GM12864 (cell line): ENCODE data around the gene TFEB.
A peak's percentile ranks its signal among the peaks of the same experiment; 100 is the strongest.

ENCODE experiments used
- DNase-seq: peaks from one replicate; pipeline ENCODE4 v3.0.0-alpha.2; 2011; ENCODE audit warnings: low read depth
- H3K4me3 ChIP-seq: 2 replicates; pipeline ENCODE4 v1.5.1; 2011; ENCODE audit warnings: mild to moderate bottlenecking, low read depth, low read length, control low read depth
- CTCF ChIP-seq: IDR thresholded peaks from 2 replicates; pipeline ENCODE4 v1.5.1; 2011; ENCODE audit warnings: low read depth, mild to moderate bottlenecking, moderate library complexity, low read length, control low read depth, inconsistent platforms; ENCODE audit errors: missing control alignments

The TFEB gene

GRCh38 chr6:41711323-41712038 lies 23.9 kb downstream of the TFEB start:
- no peak for TF ChIP-seq CTCF
- no peak overlapping the region for H3K4me3 ChIP-seq
- no peak for DNase-seq

GRCh38 chr6:41709375-41709774 lies 26.0 kb downstream of the TFEB start:
- no peak for DNase-seq
- no peak overlapping the region for H3K4me3 ChIP-seq
- TF ChIP-seq CTCF, result no peak

- no peak for TF ChIP-seq CTCF
- no peak overlapping the region for H3K4me3 ChIP-seq
- no peak for DNase-seq
Observed at GRCh38 chr6:41708856-41709255, 26.6 kb downstream of the TFEB start.

- peak overlapping the region; percentile 31; the same call in 1 of the 2 replicates for H3K4me3 ChIP-seq
- no peak for TF ChIP-seq CTCF
- no peak for DNase-seq
Observed at GRCh38 chr6:41707565-41708200, 27.7 kb downstream of the TFEB start.

- no peak for DNase-seq
- H3K4me3 ChIP-seq, result peak overlapping the region; percentile 31
- no peak for TF ChIP-seq CTCF
Observed at GRCh38 chr6:41706876-41707564, 28.4 kb downstream of the TFEB start.

- TF ChIP-seq CTCF, result peak; percentile 94
- DNase-seq, result peak; percentile 87
- H3K4me3 ChIP-seq, result peak overlapping the region; percentile 56
Observed at GRCh38 chr6:41705996-41706835, 29.2 kb downstream of the TFEB start.
